CD4-positive, alpha-beta T cell (primary cell): ENCODE results near the gene LRRC8E. TPM values are rescaled to one million over a fixed set of nuclear protein-coding genes. Genes with fewer than 3 reads are reported as not detected.

Experiments
- ATAC-seq: fragments of 200-7000 bp; cut with Tn5 transposase; one replicate; pipeline ENCODE4 v1.10.0; 2022; ENCODE audit warnings: mild to moderate bottlenecking; ENCODE audit not compliant: poor library complexity
- CTCF ChIA-PET: fragments of 350-600 bp; sonication (Branson Sonifier 250); formaldehyde crosslinking; loops from one replicate; lab custom pipeline; 2021; ENCODE audit warnings: antibody characterized with exemption, inconsistent platforms; lab: Charles Lee
- POLR2A ChIA-PET: fragments of 350-600 bp; sonication (Branson Sonifier 250); formaldehyde crosslinking; loops from one replicate; lab custom pipeline; 2021; ENCODE audit warnings: antibody characterized with exemption, inconsistent platforms; lab: Charles Lee
- DNase-seq, 14 experiments: peaks; one replicate each; pipeline ENCODE4 v3.0.0-alpha.2; 2013 to 2020; ENCODE audit warnings: mixed read lengths in 2 of 14
- H3K27ac ChIP-seq, 2 donors: one replicate each; pipeline versions ENCODE4 v1.5.1 to v1.7.0; 2013; ENCODE audit warnings: low read length in 2 of 2, low read depth in 1 of 2, mild to moderate bottlenecking in 1 of 2
- H3K27me3 ChIP-seq, 2 experiments: 1 replicate in 1 of 2; 2 replicates in 1 of 2; pipeline versions ENCODE4 v1.6.1 to v1.7.0; 2013; ENCODE audit warnings: low read length in 2 of 2, control low read depth in 1 of 2, mild to moderate bottlenecking in 1 of 2, moderate library complexity in 1 of 2; ENCODE audit not compliant: insufficient read depth in 2 of 2, control insufficient read depth in 1 of 2
- H3K36me3 ChIP-seq: one replicate; pipeline ENCODE4 v1.6.1; 2013; ENCODE audit warnings: low read length, control low read depth; ENCODE audit not compliant: insufficient read depth
- H3K4me1 ChIP-seq: one replicate; pipeline ENCODE4 v1.6.1; 2013; ENCODE audit warnings: low read length, control low read depth; ENCODE audit not compliant: insufficient read depth
- H3K4me3 ChIP-seq: one replicate; pipeline ENCODE4 v1.5.1; 2013; ENCODE audit warnings: mild to moderate bottlenecking, low read length, moderate library complexity
- H3K9me3 ChIP-seq, 2 experiments: 1 replicate in 1 of 2; 2 replicates in 1 of 2; pipeline versions ENCODE4 v1.6.1 to v1.7.0; 2013; ENCODE audit warnings: low read length in 2 of 2, mild to moderate bottlenecking in 2 of 2, control low read depth in 1 of 2, moderate library complexity in 1 of 2; ENCODE audit not compliant: control insufficient read depth in 1 of 2, insufficient read depth in 1 of 2
- H3K27ac Mint-ChIP-seq: one replicate; pipeline ENCODE4 v1.8.0; 2020; ENCODE audit warnings: mixed read lengths
- H3K27me3 Mint-ChIP-seq: one replicate; pipeline ENCODE4 v1.8.0; 2021; ENCODE audit warnings: mixed read lengths
- H3K36me3 Mint-ChIP-seq: one replicate; pipeline ENCODE4 v1.8.0; 2021; ENCODE audit warnings: low read depth, mixed read lengths
- H3K4me1 Mint-ChIP-seq: one replicate; pipeline ENCODE4 v1.8.0; 2021; ENCODE audit warnings: low read depth, mixed read lengths
- H3K4me3 Mint-ChIP-seq: one replicate; pipeline ENCODE4 v1.8.0; 2020; ENCODE audit warnings: mild to moderate bottlenecking, mixed read lengths
- H3K9me3 Mint-ChIP-seq: one replicate; pipeline ENCODE4 v1.8.0; 2020; ENCODE audit warnings: mixed read lengths
- CTCF ChIP-seq: fragments of 200-600 bp; IDR thresholded peaks from one replicate; pipeline ENCODE4 v1.8.0; 2022; ENCODE audit warnings: antibody characterized with exemption, mild to moderate bottlenecking
- intact Hi-C, 2 experiments: fragments of 100-400 bp; cut with DNase I in 1 of 2; cut with micrococcal nuclease in 1 of 2; formaldehyde crosslinking; loops; one replicate each; pipeline versions ENCODE4 v1.15.1 to v1.9.0; 2023 to 2025; cut with DNase I, micrococcal nuclease
- total RNA-seq, 174 experiments: library from RNA in 2 of 174; stranded (reverse) in 2 of 174; gene quantifications; one replicate each; pipeline ENCODE4 v1.2.3 and lab custom pipeline; 2021 to 2026

Gene LRRC8E
- total RNA-seq, 2 experiments from 2014 or later: not detected

- Histone ChIP-seq H3K4me1 (peaks cover 55% of the 10 kb centered on the region), H3K4me3 (no peak overlapping the region), H3K36me3 (peaks cover 36% of the 10 kb centered on the region), H3K9me3 (no peaks in the 10 kb centered on the region), H3K27ac (no peak overlapping the region), H3K27me3 (no peaks in the 10 kb centered on the region)
- DNase-seq (peak in 1 of 14 experiments; percentile 37), ATAC-seq (no peak)
- TF ChIP-seq CTCF: no peak
- peak overlapping the region; percentile 91 for H3K4me3 Mint-ChIP-seq
- H3K27me3 Mint-ChIP-seq: peaks cover 6% of the 10 kb centered on the region
- intact Hi-C loops: loop anchor here in 1 of 2 experiments (10.0 kb wide), 1 partner anchor 370 kb away; the partner anchor contains the start of gene PNPLA6
- CTCF ChIA-PET: no interaction called here
- peaks cover 26% of the 10 kb centered on the region for H3K36me3 Mint-ChIP-seq
- peaks cover 26% of the 10 kb centered on the region for H3K4me1 Mint-ChIP-seq
- peak overlapping the region; percentile 89 for H3K27ac Mint-ChIP-seq
- POLR2A ChIA-PET: interaction anchor here (1.7 kb wide), 1 partner anchor 16 kb away, joined by 4 read pairs; the partner anchor contains the start of gene SNAPC2
- H3K9me3 Mint-ChIP-seq: no peaks in the 10 kb centered on the region
These were observed 17.0 kb downstream of the LRRC8E start for GRCh38 chr19:7905268-7905667.

GRCh38 chr19:7905859-7906258 lies 17.5 kb downstream of the LRRC8E start:
- H3K4me3 ChIP-seq: no peak overlapping the region
- Mint-ChIP-seq H3K4me1 (peaks cover 26% of the 10 kb centered on the region), H3K9me3 (no peaks in the 10 kb centered on the region), H3K36me3 (peaks cover 32% of the 10 kb centered on the region), H3K27me3 (peaks cover 6% of the 10 kb centered on the region), H3K4me3 (peak overlapping the region; percentile 91), H3K27ac (peak overlapping the region; percentile 89)
- H3K36me3 ChIP-seq: peaks cover 42% of the 10 kb centered on the region
- H3K27ac ChIP-seq: no peak overlapping the region
- DNase-seq (peak in 1 of 14 experiments; percentile 37), ATAC-seq (no peak)
- CTCF ChIA-PET: no interaction called here
- intact Hi-C loops: loop anchor here in 1 of 2 experiments (10.0 kb wide), 1 partner anchor 371 kb away; the partner anchor contains the start of gene PNPLA6
- peaks cover 55% of the 10 kb centered on the region for H3K4me1 ChIP-seq
- no peaks in the 10 kb centered on the region for H3K9me3 ChIP-seq
- no peaks in the 10 kb centered on the region for H3K27me3 ChIP-seq
- POLR2A ChIA-PET: interaction anchor here (1.7 kb wide), 1 partner anchor 15 kb away, joined by 4 read pairs; the partner anchor contains the start of gene SNAPC2
- no peak for TF ChIP-seq CTCF

- POLR2A ChIA-PET: interaction anchor here (1.7 kb wide), 1 partner anchor 14 kb away, joined by 4 read pairs; the partner anchor contains the start of gene SNAPC2
- CTCF ChIA-PET: no interaction called here
These were observed 18.8 kb downstream of the LRRC8E start for GRCh38 chr19:7907122-7907521.

More at GRCh38 chr19:7907122-7907521, 18.8 kb downstream of the LRRC8E start:
- DNase-seq (peak in 1 of 14 experiments; percentile 33), ATAC-seq (no peak)
- intact Hi-C loops: loop anchor here in 1 of 2 experiments (10.0 kb wide), 1 partner anchor 372 kb away; the partner anchor contains the start of gene PNPLA6
- Mint-ChIP-seq H3K4me1 (peaks cover 26% of the 10 kb centered on the region), H3K4me3 (no peak overlapping the region), H3K9me3 (no peaks in the 10 kb centered on the region), H3K27ac (no peak overlapping the region), H3K36me3 (peaks cover 43% of the 10 kb centered on the region), H3K27me3 (peaks cover 6% of the 10 kb centered on the region)
- Histone ChIP-seq H3K4me3 (no peak overlapping the region), H3K4me1 (peaks cover 55% of the 10 kb centered on the region), H3K27ac (no peak overlapping the region), H3K9me3 (no peaks in the 10 kb centered on the region), H3K36me3 (peaks cover 55% of the 10 kb centered on the region), H3K27me3 (no peaks in the 10 kb centered on the region)
- TF ChIP-seq CTCF: no peak
